C4-2B (cell line): ENCODE measurements around the gene TCF4.
A peak's percentile ranks its signal among the peaks of the same experiment; 100 is the strongest.

Experiments
- H3K27ac ChIP-seq: fragments of 450-650 bp; 2 replicates; pipeline ENCODE4 v1.5.1; 2017
- ZFX ChIP-seq: fragments of 450-650 bp; IDR thresholded peaks from 2 replicates; pipeline ENCODE4 v1.6.1; 2017
- TF ChIP-seq, protein P1 (sequence below): fragments of 450-650 bp; conservative IDR thresholded peaks from 2 replicates; pipeline ENCODE4 v1.5.1; 2017; ENCODE audit warnings: mild to moderate bottlenecking

TCF4 gene

DNA sequence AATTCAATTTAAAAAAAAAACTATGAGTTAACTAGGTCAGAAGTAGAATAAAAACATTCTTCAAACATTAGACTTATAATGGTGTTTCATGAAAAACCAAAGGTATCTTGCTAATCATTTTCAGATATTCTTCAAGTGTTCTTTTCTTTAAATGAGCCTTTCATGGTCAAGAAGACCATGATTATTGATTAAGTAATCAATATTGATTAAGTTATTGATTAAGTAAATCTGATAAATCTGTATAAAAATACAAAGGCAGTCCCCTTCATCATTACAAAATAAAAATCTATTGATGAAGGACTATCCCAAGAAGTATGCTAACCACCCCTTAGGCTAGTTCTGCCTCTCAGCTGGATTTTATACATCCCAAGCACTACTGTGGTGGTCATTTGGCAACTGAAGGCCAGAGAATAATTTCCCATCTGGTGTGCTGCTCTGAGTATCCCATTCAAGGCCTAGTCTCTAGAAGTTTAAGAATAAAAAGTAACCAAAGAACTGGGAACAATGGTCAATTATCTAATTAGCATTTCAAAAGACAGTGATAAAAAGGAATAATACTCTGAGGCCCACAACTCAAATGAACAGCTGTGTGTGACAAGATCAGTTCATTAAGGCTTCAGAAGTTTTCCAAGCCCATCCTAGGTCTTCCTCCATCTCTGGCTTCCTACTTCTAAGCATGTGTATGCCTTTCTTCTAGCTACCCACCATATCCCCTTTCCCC, 63.5 kb downstream of the TCF4 start:
- no peak for TF ChIP-seq ZFX
- TF ChIP-seq, protein P1, sequence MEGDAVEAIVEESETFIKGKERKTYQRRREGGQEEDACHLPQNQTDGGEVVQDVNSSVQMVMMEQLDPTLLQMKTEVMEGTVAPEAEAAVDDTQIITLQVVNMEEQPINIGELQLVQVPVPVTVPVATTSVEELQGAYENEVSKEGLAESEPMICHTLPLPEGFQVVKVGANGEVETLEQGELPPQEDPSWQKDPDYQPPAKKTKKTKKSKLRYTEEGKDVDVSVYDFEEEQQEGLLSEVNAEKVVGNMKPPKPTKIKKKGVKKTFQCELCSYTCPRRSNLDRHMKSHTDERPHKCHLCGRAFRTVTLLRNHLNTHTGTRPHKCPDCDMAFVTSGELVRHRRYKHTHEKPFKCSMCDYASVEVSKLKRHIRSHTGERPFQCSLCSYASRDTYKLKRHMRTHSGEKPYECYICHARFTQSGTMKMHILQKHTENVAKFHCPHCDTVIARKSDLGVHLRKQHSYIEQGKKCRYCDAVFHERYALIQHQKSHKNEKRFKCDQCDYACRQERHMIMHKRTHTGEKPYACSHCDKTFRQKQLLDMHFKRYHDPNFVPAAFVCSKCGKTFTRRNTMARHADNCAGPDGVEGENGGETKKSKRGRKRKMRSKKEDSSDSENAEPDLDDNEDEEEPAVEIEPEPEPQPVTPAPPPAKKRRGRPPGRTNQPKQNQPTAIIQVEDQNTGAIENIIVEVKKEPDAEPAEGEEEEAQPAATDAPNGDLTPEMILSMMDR = no peak

DNA sequence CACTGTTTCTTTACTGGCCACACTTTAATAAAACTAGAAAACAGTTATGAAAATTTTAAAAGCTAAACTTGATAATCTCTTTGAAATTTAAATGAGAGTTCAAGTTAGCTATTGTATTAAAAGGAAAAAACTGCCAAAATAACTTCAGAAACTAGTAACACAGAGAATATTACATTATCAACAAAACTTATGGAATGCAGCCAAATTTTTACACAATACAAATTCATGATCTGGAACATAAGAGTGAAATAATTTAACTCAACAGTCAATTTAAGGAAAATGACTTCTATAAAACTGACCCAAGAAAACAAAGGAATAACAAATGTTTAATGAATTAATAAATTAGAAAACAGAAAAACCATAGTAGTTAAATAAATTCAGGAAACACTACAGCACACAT, 65.0 kb downstream of the TCF4 start:
- TF ChIP-seq, protein P1 = no peak
- TF ChIP-seq ZFX = no peak

More for the DNA sequence above, 63.5 kb downstream of the TCF4 start:
- no peak overlapping the region for H3K27ac ChIP-seq

DNA sequence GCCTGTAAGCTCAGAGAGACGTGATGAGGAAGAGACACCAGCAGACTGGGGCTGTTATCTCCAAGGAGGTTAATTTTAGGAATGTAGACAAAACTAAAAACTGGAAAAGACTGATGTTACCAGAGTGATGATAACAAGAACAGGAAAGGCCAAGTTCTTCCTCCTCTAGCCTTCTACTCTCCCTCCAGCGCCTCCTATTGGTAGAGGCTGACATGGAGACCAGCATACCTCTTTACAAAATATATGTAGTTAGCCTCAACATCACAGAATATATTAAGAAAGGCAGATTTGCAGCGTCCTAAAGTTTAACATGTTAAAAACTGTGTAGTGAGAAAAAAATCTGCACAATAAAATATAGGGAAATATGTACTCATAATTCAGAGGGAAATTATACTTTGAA, 66.0 kb downstream of the TCF4 start:
- TF ChIP-seq, protein P1 = peak; percentile 55
- no peak for TF ChIP-seq ZFX
- H3K27ac ChIP-seq = no peak overlapping the region

More for the DNA sequence above, 65.0 kb downstream of the TCF4 start:
- no peak overlapping the region for H3K27ac ChIP-seq

DNA sequence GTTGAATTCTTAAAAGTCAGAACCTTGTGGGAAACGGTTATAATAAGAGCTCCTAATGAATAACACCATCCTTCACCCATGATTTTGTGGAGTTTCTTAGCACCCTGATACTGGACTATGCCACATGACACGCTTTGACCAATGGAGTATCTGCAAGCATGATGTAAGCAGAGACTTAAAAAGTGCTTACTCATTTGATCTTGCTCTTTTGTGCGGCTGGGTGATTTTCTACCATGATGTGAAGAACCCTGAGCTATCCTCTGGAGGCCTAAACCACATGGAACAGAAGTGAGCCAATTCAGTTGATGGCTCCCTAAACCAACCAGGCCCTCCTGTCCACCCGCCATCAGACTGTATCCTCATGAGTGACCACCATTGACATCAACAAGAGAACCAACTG, 70.9 kb downstream of the TCF4 start:
- no peak for TF ChIP-seq ZFX
- TF ChIP-seq, protein P1 = no peak

DNA sequence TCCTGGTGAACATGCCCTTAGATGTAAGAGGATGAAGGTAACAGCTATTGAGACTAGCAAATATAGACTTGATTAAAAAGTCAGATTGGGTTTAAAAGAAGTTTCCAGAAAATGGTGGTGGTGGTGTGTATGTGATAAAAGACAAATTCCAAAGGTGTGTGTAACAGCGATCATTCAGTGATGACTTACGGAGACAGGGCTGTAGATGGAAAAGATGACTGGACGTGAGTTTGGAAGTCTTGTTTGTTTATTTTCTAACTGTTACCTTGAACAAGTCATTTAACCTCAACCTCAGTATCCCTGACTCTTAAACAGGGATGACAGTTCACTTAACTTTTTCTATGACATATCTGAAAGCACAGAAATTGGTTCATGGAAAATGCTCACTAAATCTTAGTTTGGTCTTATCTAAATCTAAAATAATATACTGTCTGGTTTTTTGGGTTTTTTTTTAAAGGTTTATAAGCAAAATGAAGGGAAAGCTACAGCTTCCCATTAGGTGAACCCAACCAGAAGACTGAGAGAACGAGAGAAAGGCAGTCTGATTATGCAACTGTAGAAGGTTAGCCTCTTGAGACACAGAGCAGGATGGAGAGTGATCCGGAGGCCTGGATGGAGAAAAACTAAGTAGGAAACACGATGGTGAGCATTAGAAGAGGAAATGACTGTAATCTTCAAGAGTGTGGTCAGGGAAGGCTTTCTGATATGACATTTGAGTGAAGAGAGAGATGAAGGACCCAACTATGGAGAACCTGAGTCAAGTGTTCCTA, 71.9 kb downstream of the TCF4 start:
- no peak for TF ChIP-seq ZFX
- TF ChIP-seq, protein P1 = no peak
- no peak overlapping the region for H3K27ac ChIP-seq

More for the DNA sequence above, 70.9 kb downstream of the TCF4 start:
- H3K27ac ChIP-seq = no peak overlapping the region

DNA sequence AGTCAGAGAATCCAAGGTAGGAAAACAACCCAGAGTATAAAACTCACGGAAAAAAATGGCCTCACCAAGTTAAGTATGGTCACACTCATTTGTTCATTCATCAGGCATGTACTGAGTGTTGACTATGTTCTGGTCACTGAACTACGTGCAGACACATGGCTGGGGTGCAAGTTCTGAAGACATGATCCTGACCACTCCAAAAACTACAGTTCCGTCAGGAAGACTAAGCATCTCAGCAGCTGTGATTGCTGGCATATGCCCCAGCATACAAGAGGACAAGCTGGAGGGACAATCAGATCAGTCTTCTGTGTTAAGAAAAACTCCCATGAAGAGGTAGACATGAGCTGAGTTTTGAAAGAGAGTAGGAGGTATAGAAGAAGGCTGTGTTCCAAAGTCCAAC, 72.8 kb downstream of the TCF4 start:
- no peak overlapping the region for H3K27ac ChIP-seq
- no peak for TF ChIP-seq ZFX
- TF ChIP-seq, protein P1 = no peak

DNA sequence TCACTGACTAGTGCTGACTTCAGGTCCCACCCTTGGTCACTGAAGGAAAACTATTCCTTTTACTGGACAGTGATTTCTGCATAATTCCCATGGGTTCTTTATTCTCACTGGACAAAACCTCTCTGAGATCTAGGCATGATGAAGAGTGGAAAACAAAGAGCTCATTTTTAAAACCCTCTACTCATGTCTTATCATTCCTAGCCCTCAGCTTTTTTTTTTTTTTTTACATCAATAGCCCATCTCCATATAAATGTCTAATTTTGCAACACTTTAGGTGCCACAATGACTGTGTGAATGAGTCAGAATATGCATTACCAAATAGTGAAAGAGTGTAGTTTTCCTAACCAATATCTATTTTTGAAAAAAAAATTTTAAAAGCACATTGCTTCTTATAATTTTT, 74.8 kb downstream of the TCF4 start:
- TF ChIP-seq, protein P1 = no peak
- TF ChIP-seq ZFX = no peak
- H3K27ac ChIP-seq = no peak overlapping the region
